Uterus (tissue), 2 donors: ENCODE measurements around the gene DIPK1A.

Experiments used
- CTCF ChIP-seq, 4 experiments: fragments of 200-600 bp in 2 of 4; fragments of 450-650 bp in 2 of 4; sonication (generic) in 2 of 4; IDR thresholded peaks; one replicate each; pipeline ENCODE4 v1.5.1; 2016 to 2019; ENCODE audit warnings: antibody characterized with exemption in 4 of 4, mild to moderate bottlenecking in 2 of 4, moderate library complexity in 1 of 4
- POLR2A ChIP-seq, 2 donors: fragments of 450-650 bp; IDR thresholded peaks; one replicate each; pipeline ENCODE4 v1.6.1; 2016; ENCODE audit warnings: antibody characterized with exemption in 2 of 2, mild to moderate bottlenecking in 1 of 2, moderate library complexity in 1 of 2

GRCh38 chr1:92969517-92969916, 8.3 kb upstream of the DIPK1A start:
- no peak for TF ChIP-seq CTCF (IDR thresholded peaks at IDR 0.05)
- TF ChIP-seq POLR2A (IDR thresholded peaks at IDR 0.05) = no peak
